GM12878 (cell line): ENCODE results near the gene DCAF8. TPM values are rescaled to one million over a fixed set of nuclear protein-coding genes. Genes with fewer than 3 reads are reported as not detected.
A peak's percentile ranks its signal among the peaks of the same experiment; 100 is the strongest.

Experiments
- ATAC-seq: fragments of 200-7000 bp; cut with Tn5 transposase; 3 replicates; pipeline ENCODE4 v1.9.1; 2020; ENCODE audit warnings: mild to moderate bottlenecking, moderate library complexity
- BruUV-seq: library from RNA; stranded (reverse); fragments of 400-500 nt; replicated peaks from 2 replicates; lab custom pipeline; 2021; lab: Mats Ljungman, UMichigan
- CTCF ChIA-PET: fragments of 300-600 bp; sonication (Branson Sonifier 250); formaldehyde crosslinking; extraction: SDS; loops from one replicate; lab custom pipeline; 2021; ENCODE audit warnings: inconsistent platforms; lab: Yijun Ruan, JAX
- POLR2A ChIA-PET: fragments of 350-600 bp; formaldehyde crosslinking; extraction: SDS; loops from one replicate; lab custom pipeline; 2021; ENCODE audit warnings: inconsistent platforms; lab: Charles Lee
- RAD21 ChIA-PET: fragments of 300-600 bp; sonication (Branson Sonifier 250); formaldehyde crosslinking; loops from one replicate; lab custom pipeline; 2023; ENCODE audit warnings: antibody characterized with exemption; ENCODE audit not compliant: unreplicated experiment; lab: Charles Lee
- SMC1A ChIA-PET: fragments of 300-600 bp; sonication (Branson Sonifier 250); formaldehyde crosslinking; loops from one replicate; lab custom pipeline; 2023; ENCODE audit not compliant: unreplicated experiment, uncharacterized antibody; lab: Charles Lee
- DNase-seq: peaks from one replicate; pipeline ENCODE4 v3.0.0-alpha.2; 2011; ENCODE audit warnings: low read depth, low spot score
- FAIRE-seq: peaks from 3 replicates; lab custom pipeline; 2011; peaks lifted over from hg19 to GRCh38; lab: Jason Lieb, UNC
- H2AFZ ChIP-seq: 2 replicates; pipeline ENCODE4 v1.6.0; 2011; ENCODE audit warnings: low read depth, low read length, control low read depth; ENCODE audit not compliant: control insufficient read depth
- H3K27ac ChIP-seq: 2 replicates; pipeline ENCODE4 v1.5.1; 2011; ENCODE audit warnings: control low read depth; ENCODE audit not compliant: control insufficient read depth, insufficient read depth
- H3K27me3 ChIP-seq, 2 experiments: replicated peaks in 1 of 2; 2 replicates each; pipeline versions ENCODE4 v1.6.0 to v1.6.1; 2011; ENCODE audit warnings: low read length in 1 of 2; ENCODE audit not compliant: control insufficient read depth in 2 of 2, insufficient read depth in 2 of 2
- H3K36me3 ChIP-seq, 2 experiments: 2 replicates each; pipeline ENCODE4 v1.5.1; 2011; ENCODE audit warnings: low read length in 1 of 2; ENCODE audit not compliant: control insufficient read depth in 2 of 2, insufficient read depth in 2 of 2
- H3K4me1 ChIP-seq: 2 replicates; pipeline ENCODE4 v1.6.1; 2011; ENCODE audit warnings: mild to moderate bottlenecking, low read length, moderate library complexity, mixed read lengths; ENCODE audit not compliant: control insufficient read depth, insufficient read depth
- H3K4me2 ChIP-seq: 2 replicates; pipeline ENCODE4 v1.6.0; 2011; ENCODE audit warnings: control low read depth; ENCODE audit not compliant: control insufficient read depth, insufficient read depth
- H3K4me3 ChIP-seq: fragments of 200-600 bp; sonication (generic); 2 replicates; pipeline ENCODE4 v1.5.1; 2016
- H3K79me2 ChIP-seq: 2 replicates; pipeline ENCODE4 v1.6.0; 2011; ENCODE audit warnings: low read length; ENCODE audit not compliant: control insufficient read depth, insufficient read depth
- H3K9ac ChIP-seq: 2 replicates; pipeline ENCODE4 v1.8.0; 2011; ENCODE audit warnings: low read length, control low read depth, mixed read lengths; ENCODE audit not compliant: control insufficient read depth, insufficient read depth
- H3K9me3 ChIP-seq: replicated peaks from 3 replicates; pipeline ENCODE4 v1.5.1; 2011; ENCODE audit warnings: mild to moderate bottlenecking, low read length; ENCODE audit not compliant: control insufficient read depth, insufficient read depth
- H4K20me1 ChIP-seq: 2 replicates; pipeline ENCODE4 v1.6.0; 2011; ENCODE audit not compliant: control insufficient read depth, insufficient read depth
- CHD2 ChIP-seq: IDR thresholded peaks from 2 replicates; pipeline ENCODE4 v1.6.1; 2011; ENCODE audit warnings: low read depth, low read length, improper control_type of control experiment, borderline replicate concordance
- E2F4 ChIP-seq: IDR thresholded peaks from 2 replicates; pipeline ENCODE4 v1.6.1; 2012; ENCODE audit warnings: low read depth, low read length, improper control_type of control experiment
- E4F1 ChIP-seq: fragments of 450-650 bp; IDR thresholded peaks from 2 replicates; pipeline ENCODE4 v1.6.1; 2018; ENCODE audit warnings: borderline replicate concordance, mild to moderate bottlenecking; ENCODE audit not compliant: partially characterized antibody
- FOXK2 ChIP-seq: fragments of 450-650 bp; IDR thresholded peaks from 2 replicates; pipeline ENCODE4 v1.6.1; 2017; ENCODE audit warnings: mild to moderate bottlenecking, moderate library complexity
- FOXM1 ChIP-seq: IDR thresholded peaks from 2 replicates; pipeline ENCODE4 v1.6.1; 2012; ENCODE audit warnings: low read depth, mild to moderate bottlenecking, inconsistent platforms, low read length, moderate library complexity
- HCFC1 ChIP-seq: fragments of 150-350 bp; IDR thresholded peaks from 2 replicates; pipeline ENCODE4 v1.6.1; 2014; ENCODE audit warnings: low read length
- IKZF2 ChIP-seq, 2 experiments: fragments of 450-650 bp; IDR thresholded peaks; 2 replicates each; pipeline ENCODE4 v1.6.1; 2017; ENCODE audit warnings: mild to moderate bottlenecking in 2 of 2, moderate library complexity in 2 of 2
- MEF2B ChIP-seq: fragments of 450-650 bp; IDR thresholded peaks from 2 replicates; pipeline ENCODE4 v1.6.1; 2018; ENCODE audit warnings: mild to moderate bottlenecking, moderate library complexity; ENCODE audit not compliant: partially characterized antibody, poor library complexity, severe bottlenecking
- MXI1 ChIP-seq: fragments of 150-350 bp; IDR thresholded peaks from 2 replicates; pipeline ENCODE4 v1.6.1; 2011; ENCODE audit warnings: low read depth, mild to moderate bottlenecking, inconsistent platforms, low read length, improper control_type of control experiment
- NR2F1 ChIP-seq: fragments of 450-650 bp; conservative IDR thresholded peaks from 2 replicates; pipeline ENCODE4 v1.6.1; 2017; ENCODE audit warnings: mild to moderate bottlenecking
- RELB ChIP-seq: fragments of 450-650 bp; IDR thresholded peaks from 2 replicates; pipeline ENCODE4 v1.6.1; 2017; ENCODE audit warnings: low read depth, mild to moderate bottlenecking, moderate library complexity
- SIX5 ChIP-seq: IDR thresholded peaks from 2 replicates; pipeline ENCODE4 v1.6.1; 2011; ENCODE audit warnings: mild to moderate bottlenecking, low read depth, low read length, moderate library complexity; ENCODE audit not compliant: severe bottlenecking
- SP1 ChIP-seq: IDR thresholded peaks from one replicate; pipeline ENCODE4 v1.6.1; 2011; ENCODE audit warnings: low read depth, low read length
- SREBF1 ChIP-seq: IDR thresholded peaks from 2 replicates; pipeline ENCODE4 v1.6.1; 2012; ENCODE audit warnings: mild to moderate bottlenecking, low read length
- TAF1 ChIP-seq: IDR thresholded peaks from 2 replicates; pipeline ENCODE4 v1.6.1; 2011; ENCODE audit warnings: mild to moderate bottlenecking, low read depth, low read length, borderline replicate concordance
- TCF7 ChIP-seq: IDR thresholded peaks from 2 replicates; pipeline ENCODE4 v1.6.1; 2014; ENCODE audit warnings: antibody characterized with exemption, borderline replicate concordance
- ZNF207 ChIP-seq: fragments of 450-650 bp; IDR thresholded peaks from 2 replicates; pipeline ENCODE4 v1.6.1; 2014; ENCODE audit warnings: antibody characterized with exemption, mild to moderate bottlenecking, borderline replicate concordance
- ZNF217 ChIP-seq: fragments of 450-650 bp; IDR thresholded peaks from 2 replicates; pipeline ENCODE4 v1.6.1; 2017; ENCODE audit warnings: antibody characterized with exemption, mild to moderate bottlenecking
- WGBS: methylation state at CpG from one replicate; pipeline ENCODE4 v1.1.6; 2016; ENCODE audit warnings: low lambda C conversion rate; ENCODE audit not compliant: insufficient replicate concordance, insufficient coverage; ENCODE audit errors: missing lambda C conversion rate; 5-methylcytosine and 5-hydroxymethylcytosine counted together
- in situ Hi-C: fragments of 300-500 bp; cut with MboI; formaldehyde crosslinking; loops from 9 replicates; pipeline ENCODE4 v1.14.3; 2018; ENCODE audit warnings: mixed read lengths
- intact Hi-C: fragments of 100-400 bp; cut with micrococcal nuclease; formaldehyde crosslinking; loops from one replicate; pipeline ENCODE4 v1.14.2; 2022; ENCODE audit not compliant: unreplicated experiment
- polyA plus RNA-seq, 11 experiments: library from polyadenylated mRNA; depleted of rRNA in 4 of 11; unstranded in 6 of 11; stranded (reverse) in 5 of 11; fragments of >200 nt; fragmentation: Nextera tagmentation in 4 of 11; fragmentation: Illumina TruSeq in 1 of 11; extraction: Ambion mirVana in 4 of 11; extraction: Trizol in 1 of 11; gene quantifications; 1 replicate in 1 of 11; 2 replicates in 10 of 11; pipeline versions ENCODE4 v1.2.1 to v1.2.3, GENCODE V29; 2011 to 2016; ENCODE audit warnings: inconsistent platforms in 2 of 11, missing spikeins in 2 of 11, low read depth in 1 of 11
- total RNA-seq, 4 experiments: library from RNA; depleted of rRNA in 3 of 4; stranded (reverse); fragments of >200 nt in 3 of 4; fragmentation: Illumina TruSeq in 1 of 4; extraction: Trizol in 1 of 4; gene quantifications; 2 replicates each; pipeline versions ENCODE4 v1.2.1 to v1.2.3, GENCODE V29; 2013 to 2021

The DCAF8 gene
- total and polyA plus RNA-seq, 10 of the 15 experiments (the other 5 are each of a cell fraction or from before 2014, with no cell fraction given): 10.4 to 152 (median 84.6) TPM

- no peaks in the 10 kb centered on the region for H3K9me3 ChIP-seq
- TSS peak; percentile 70 for BruUV-seq
- TF ChIP-seq MXI1 (peak; percentile 80; the same call in 1 of the 2 replicates), SREBF1 (0 out of 2 replicates have a peak, but pooled peaks have one; percentile 17), E2F4 (peak; percentile 98), IKZF2 (IDR thresholded peaks at IDR 0.05) (peak in 1 of 2 experiments; percentile 23; a peak in 1 of 4 replicates), MEF2B (no peak), SP1 (peak; percentile 91), ZNF207 (peak; percentile 88), FOXM1 (peak; percentile 17; the same call in 1 of the 2 replicates), CHD2 (peak; percentile 56; the same call in 1 of the 2 replicates), HCFC1 (peak; percentile 59), ZNF217 (no peak), NR2F1 (peak; percentile 89), SIX5 (peak; percentile 5), FOXK2 (peak; percentile 43; the same call in 1 of the 2 replicates), RELB (peak; percentile 98), TAF1 (peak; percentile 89), TCF7 (no peak), E4F1 (no peak)
Observed at GRCh38 chr1:160284782-160285344, 22.5 kb upstream of the DCAF8 start, which contains the start of gene PEX19. PEX19 (minus strand) TSS chr1:160285133; CDS start chr1:160285124, 9 bp downstream.

More at GRCh38 chr1:160284782-160285344, 22.5 kb upstream of the DCAF8 start, which contains the start of gene PEX19:
- H3K4me3 ChIP-seq: peak within 1 kb of the TSS; percentile 91
- in situ Hi-C loops: no loop called here
- RAD21 ChIA-PET: interaction anchor here (0.5 to 2.5 kb wide), 10 partner anchors 20 to 187 kb away, joined by 3 to 27 read pairs (median 6); partner anchors contain the start of genes DCAF8 and IGSF8
- no peaks in the 10 kb centered on the region for H3K27me3 ChIP-seq
- H3K27ac ChIP-seq: peak within 1 kb of the TSS; percentile 68
- DNase-seq: peak; percentile 71
- H3K36me3 ChIP-seq: peaks cover 2 to 6% of the 10 kb centered on the region in 2 experiments; a peak in 3 of 4 replicates
- H3K4me2 ChIP-seq: peak within 1 kb of the TSS; percentile 91
- SMC1A ChIA-PET: interaction anchor here (0.6 to 2.6 kb wide), 20 partner anchors 9 to 281 kb away, joined by 3 to 21 read pairs (median 4); partner anchors contain the start of genes DCAF8 and IGSF8
- CTCF ChIA-PET: interaction anchor here (0.6 to 2.7 kb wide), 16 partner anchors 18 to 199 kb away, joined by 3 to 22 read pairs (median 4); partner anchors contain the start of gene DCAF8
- POLR2A ChIA-PET: interaction anchor here (1.0 to 2.9 kb wide), 4 partner anchors 22 to 188 kb away, joined by 3 to 29 read pairs (median 4); partner anchors contain the start of gene DCAF8
- H2AFZ ChIP-seq: peak within 1 kb of the TSS; percentile 93
- H3K4me1 ChIP-seq: no peaks in the 10 kb centered on the region
- ATAC-seq: peak; percentile 100
- peaks cover 13% of the 10 kb centered on the region for H3K79me2 ChIP-seq
- peak within 1 kb of the TSS; percentile 92 for H3K9ac ChIP-seq
- intact Hi-C loops: loop anchor here (1.0 kb wide), 1 partner anchor 23 kb away; the partner anchor contains the start of gene DCAF8
- FAIRE-seq: peak; percentile 98
- no peaks in the 10 kb centered on the region for H4K20me1 ChIP-seq
- under 1% methylated on average over 27 of the region's 27 CpGs for WGBS
